K562 (cell line): ENCODE measurements around the gene MCC. TPM values are rescaled to one million over a fixed set of nuclear protein-coding genes. Genes with fewer than 3 reads are reported as not detected.

Experiments
- AFF4 ChIP-seq: sonication (generic); formaldehyde crosslinking; IDR thresholded peaks from 2 replicates; pipeline ENCODE4 v1.8.0; 2023; ENCODE audit warnings: mild to moderate bottlenecking, missing genetic modification reagents
- CBX2 ChIP-seq: fragments of 200-600 bp; sonication (generic); IDR thresholded peaks from one replicate; pipeline ENCODE4 v1.6.1; 2012; ENCODE audit warnings: mild to moderate bottlenecking, low read length, inconsistent platforms; ENCODE audit not compliant: insufficient read depth, poor library complexity, severe bottlenecking
- ELF1 ChIP-seq: fragments of 200-800 bp; sonication (Bioruptor generic); IDR thresholded peaks from 2 replicates; pipeline ENCODE4 v1.6.1; 2016; ENCODE audit warnings: missing genetic modification characterization, missing compliant biosample characterization
- FOXO4 ChIP-seq: fragments of 450-650 bp; formaldehyde crosslinking; IDR thresholded peaks from 2 replicates; pipeline ENCODE4 v1.4.0; 2020; ENCODE audit warnings: mild to moderate bottlenecking, moderate library complexity
- HDAC2 ChIP-seq: fragments of 450-650 bp; IDR thresholded peaks from 2 replicates; pipeline ENCODE4 v1.6.1; 2016; ENCODE audit warnings: mild to moderate bottlenecking
- HDAC6 ChIP-seq: IDR thresholded peaks from 2 replicates; pipeline ENCODE4 v1.6.1; 2012; ENCODE audit warnings: low read depth, mild to moderate bottlenecking, control low read depth, inconsistent platforms, low read length, moderate library complexity
- HES1 ChIP-seq: fragments of 450-650 bp; IDR thresholded peaks from 2 replicates; pipeline ENCODE4 v1.6.1; 2016; ENCODE audit warnings: low read depth, mild to moderate bottlenecking, moderate library complexity
- MCM5 ChIP-seq: fragments of 450-650 bp; IDR thresholded peaks from 2 replicates; pipeline ENCODE4 v1.6.1; 2016; ENCODE audit warnings: low read depth
- PHB ChIP-seq: fragments of 250-450 bp; sonication (Bioruptor Pico); IDR thresholded peaks from 2 replicates; pipeline ENCODE4 v1.5.0; 2021
- POLR2AphosphoS5 ChIP-seq: IDR thresholded peaks from 2 replicates; pipeline ENCODE4 v1.6.1; 2011; ENCODE audit warnings: mild to moderate bottlenecking, low read depth, low read length, moderate library complexity; ENCODE audit not compliant: control insufficient read depth, insufficient read depth
- POLR2G ChIP-seq: fragments of 200-400 bp; formaldehyde crosslinking; IDR thresholded peaks from 2 replicates; pipeline ENCODE4 v1.6.1; 2017; ENCODE audit warnings: low read depth, mild to moderate bottlenecking, antibody characterized with exemption, low read length, moderate library complexity
- RB1 ChIP-seq: fragments of 450-650 bp; IDR thresholded peaks from 2 replicates; pipeline ENCODE4 v1.6.1; 2017; ENCODE audit warnings: low read depth, mild to moderate bottlenecking
- RBFOX2 ChIP-seq: fragments of 200-400 bp; formaldehyde crosslinking; IDR thresholded peaks from 2 replicates; pipeline ENCODE4 v1.6.1; 2017; ENCODE audit warnings: low read depth, mild to moderate bottlenecking, low read length, moderate library complexity
- STAT6 ChIP-seq: sonication (generic); formaldehyde crosslinking; IDR thresholded peaks from 2 replicates; pipeline ENCODE4 v1.8.1; 2023; ENCODE audit warnings: mild to moderate bottlenecking, missing genetic modification reagents
- TCF15 ChIP-seq: fragments of 250-450 bp; sonication (Bioruptor Pico); IDR thresholded peaks from 2 replicates; pipeline ENCODE4 v1.8.0; 2022; ENCODE audit warnings: moderate library complexity, mild to moderate bottlenecking, inconsistent platforms
- ZBTB5 ChIP-seq: fragments of 450-650 bp; IDR thresholded peaks from 2 replicates; pipeline ENCODE4 v1.6.1; 2017; ENCODE audit warnings: antibody characterized with exemption
- ZNF12 ChIP-seq: sonication (generic); formaldehyde crosslinking; IDR thresholded peaks from 2 replicates; pipeline ENCODE4 v1.4.0; 2020; ENCODE audit warnings: mild to moderate bottlenecking, missing genetic modification reagents
- ZNF384 ChIP-seq: IDR thresholded peaks from 2 replicates; pipeline ENCODE4 v1.6.1; 2012; ENCODE audit warnings: low read depth, low read length, improper control_type of control experiment
- polyA plus RNA-seq, 8 experiments: library from polyadenylated mRNA; depleted of rRNA in 4 of 8; stranded (reverse) in 5 of 8; unstranded in 3 of 8; fragments of >200 nt; fragmentation: Nextera tagmentation in 2 of 8; fragmentation: Illumina TruSeq in 1 of 8; extraction: Ambion mirVana in 2 of 8; extraction: Trizol in 1 of 8; gene quantifications; 2 replicates each; pipeline versions ENCODE4 v1.2.1 to v1.2.3, GENCODE V29; 2011 to 2014; ENCODE audit warnings: inconsistent platforms in 1 of 8, missing spikeins in 1 of 8
- total RNA-seq, 7 experiments: library from RNA; depleted of rRNA in 6 of 7; stranded (reverse); fragments of >200 nt in 6 of 7; fragmentation: Illumina TruSeq in 2 of 7; extraction: Trizol in 2 of 7; gene quantifications; 2 replicates each; pipeline versions ENCODE4 v1.2.1 to v1.2.3, GENCODE V29; 2011 to 2021; ENCODE audit warnings: low replicate concordance in 1 of 7

The MCC gene
- total and polyA plus RNA-seq, 9 of the 15 experiments (the other 6 are each of a cell fraction or from before 2014, with no cell fraction given), result 0.04 to 0.24 (median 0.06) TPM; not detected in 1

- no peak for TF ChIP-seq ZNF384
- no peak for TF ChIP-seq POLR2AphosphoS5
- no peak for TF ChIP-seq RBFOX2
- TF ChIP-seq FOXO4, result no peak
- no peak for TF ChIP-seq HES1
- no peak for TF ChIP-seq POLR2G
- TF ChIP-seq TCF15 (CRISPR knock-in tag), result no peak
- TF ChIP-seq MCM5, result no peak
- no peak for TF ChIP-seq CBX2
- no peak for TF ChIP-seq STAT6 (CRISPR knock-in tag)
- TF ChIP-seq ZBTB5, result no peak
- TF ChIP-seq ZNF12 (CRISPR knock-in tag), result no peak
- TF ChIP-seq AFF4 (CRISPR knock-in tag), result no peak
- TF ChIP-seq ELF1 (tag), result no peak
- no peak; the same call in 1 of the 2 replicates for TF ChIP-seq HDAC2
- TF ChIP-seq HDAC6, result no peak
- TF ChIP-seq PHB, result no peak
- TF ChIP-seq RB1, result no peak
Observed at GRCh38 chr5:113099822-113100221, 388.4 kb downstream of the MCC start (continued).
